IMR-90 (cell line): ENCODE measurements around the gene RSPH3. TPM values are rescaled to one million over a fixed set of nuclear protein-coding genes. Genes with fewer than 3 reads are reported as not detected.

ENCODE experiments used
- ATAC-seq: fragments of 200-7000 bp; cut with Tn5 transposase; 2 replicates; pipeline ENCODE4 v1.9.1; 2020; ENCODE audit warnings: low read depth, mild to moderate bottlenecking, moderate library complexity
- BruUV-seq: library from RNA; stranded (reverse); fragments of 400-500 nt; replicated peaks from 2 replicates; lab custom pipeline; 2021; lab: Mats Ljungman, UMichigan
- CTCF ChIA-PET: fragments of 300-600 bp; formaldehyde crosslinking; extraction: SDS; loops from one replicate; lab custom pipeline; 2021; ENCODE audit warnings: antibody characterized with exemption; lab: Yijun Ruan, JAX
- POLR2A ChIA-PET: fragments of 300-600 bp; sonication (Branson Sonifier 250); formaldehyde crosslinking; loops from one replicate; lab custom pipeline; 2022; ENCODE audit warnings: antibody characterized with exemption; ENCODE audit not compliant: unreplicated experiment; lab: Charles Lee
- DNase-seq: peaks from one replicate; pipeline ENCODE4 v3.0.0; 2013
- H2AFZ ChIP-seq: replicated peaks from 2 replicates; pipeline ENCODE3; 2013; ENCODE audit warnings: low read length, mild to moderate bottlenecking; ENCODE audit not compliant: poor library complexity
- H2AK5ac ChIP-seq: 2 replicates; pipeline ENCODE4 v1.6.1; 2013; ENCODE audit warnings: low read depth, low read length, inconsistent platforms
- H2AK9ac ChIP-seq: replicated peaks from 2 replicates; pipeline ENCODE3; 2013; ENCODE audit warnings: mild to moderate bottlenecking, low read depth, low read length, moderate library complexity; ENCODE audit not compliant: poor library complexity
- H2BK120ac ChIP-seq: 2 replicates; pipeline ENCODE4 v1.6.1; 2013; ENCODE audit warnings: low read depth, low read length, inconsistent platforms
- H2BK15ac ChIP-seq: 3 replicates; pipeline ENCODE4 v1.6.1; 2013; ENCODE audit warnings: low read depth, low read length, inconsistent platforms
- H2BK20ac ChIP-seq: 2 replicates; pipeline ENCODE4 v1.6.1; 2013; ENCODE audit warnings: low read depth, mild to moderate bottlenecking, inconsistent platforms, low read length, moderate library complexity
- H2BK5ac ChIP-seq: 2 replicates; pipeline ENCODE4 v1.6.1; 2013; ENCODE audit warnings: mild to moderate bottlenecking, low read depth, low read length, inconsistent platforms; ENCODE audit not compliant: poor library complexity, severe bottlenecking
- H3K14ac ChIP-seq: replicated peaks from 2 replicates; pipeline ENCODE4 v1.6.1; 2013; ENCODE audit warnings: low read depth, low read length, inconsistent platforms
- H3K18ac ChIP-seq: 2 replicates; pipeline ENCODE4 v1.6.1; 2013; ENCODE audit warnings: low read depth, low read length, control low read depth
- H3K23ac ChIP-seq: 2 replicates; pipeline ENCODE4 v1.6.1; 2013; ENCODE audit warnings: low read depth, low read length, inconsistent platforms
- H3K27ac ChIP-seq: 2 replicates; pipeline ENCODE4 v1.5.1; 2013; ENCODE audit warnings: mild to moderate bottlenecking, control low read depth, low read length; ENCODE audit not compliant: insufficient read depth
- H3K27me3 ChIP-seq: 2 replicates; pipeline ENCODE4 v1.6.1; 2013; ENCODE audit warnings: low read length; ENCODE audit not compliant: control insufficient read depth, insufficient read depth
- H3K36me3 ChIP-seq: 2 replicates; pipeline ENCODE4 v1.6.1; 2013; ENCODE audit warnings: low read length, mixed read lengths; ENCODE audit not compliant: control insufficient read depth, insufficient read depth
- H3K4ac ChIP-seq: 2 replicates; pipeline ENCODE4 v1.6.1; 2013; ENCODE audit warnings: low read depth, low read length, inconsistent platforms
- H3K4me1 ChIP-seq: 2 replicates; pipeline ENCODE4 v1.6.1; 2013; ENCODE audit warnings: low read length, mixed read lengths; ENCODE audit not compliant: control insufficient read depth, insufficient read depth
- H3K4me2 ChIP-seq: 2 replicates; pipeline ENCODE4 v1.6.1; 2013; ENCODE audit warnings: low read depth, mild to moderate bottlenecking, control low read depth, low read length, moderate library complexity
- H3K4me3 ChIP-seq: 2 replicates; pipeline ENCODE4 v1.5.1; 2013; ENCODE audit warnings: low read depth, mild to moderate bottlenecking, control low read depth, low read length, moderate library complexity; ENCODE audit not compliant: insufficient read depth
- H3K56ac ChIP-seq: 2 replicates; pipeline ENCODE4 v1.6.1; 2013; ENCODE audit warnings: low read length, inconsistent platforms; ENCODE audit not compliant: insufficient read depth; ENCODE audit errors: extremely low read depth
- H3K79me1 ChIP-seq, 2 experiments: 2 replicates each; pipeline ENCODE4 v1.6.1; 2013; ENCODE audit warnings: low read length in 2 of 2, inconsistent platforms in 1 of 2, low read depth in 1 of 2
- H3K9ac ChIP-seq: 2 replicates; pipeline ENCODE4 v1.6.1; 2013; ENCODE audit warnings: low read depth, low read length, control low read depth
- H3K9me1 ChIP-seq: 2 replicates; pipeline ENCODE4 v1.6.1; 2013; ENCODE audit warnings: low read length, inconsistent platforms; ENCODE audit not compliant: insufficient read depth
- H3K9me3 ChIP-seq: 2 replicates; pipeline ENCODE4 v1.6.1; 2013; ENCODE audit warnings: low read length; ENCODE audit not compliant: control insufficient read depth, insufficient read depth
- H4K20me1 ChIP-seq: 2 replicates; pipeline ENCODE4 v1.6.1; 2013; ENCODE audit warnings: low read length, inconsistent platforms; ENCODE audit not compliant: insufficient read depth
- H4K5ac ChIP-seq: 2 replicates; pipeline ENCODE4 v1.6.1; 2013; ENCODE audit warnings: mild to moderate bottlenecking, low read depth, low read length, control low read depth
- H4K8ac ChIP-seq, 2 experiments: 2 replicates each; pipeline ENCODE4 v1.6.1; 2013; ENCODE audit warnings: low read depth in 2 of 2, low read length in 2 of 2, control low read depth in 1 of 2, inconsistent platforms in 1 of 2
- H4K91ac ChIP-seq: 2 replicates; pipeline ENCODE4 v1.6.1; 2013; ENCODE audit warnings: low read depth, low read length, inconsistent platforms; ENCODE audit not compliant: insufficient read depth
- BHLHE40 ChIP-seq: fragments of 150-350 bp; IDR thresholded peaks from 2 replicates; pipeline ENCODE4 v1.6.1; 2016; ENCODE audit warnings: mild to moderate bottlenecking, low read depth, low read length
- CHD1 ChIP-seq: IDR thresholded peaks from 2 replicates; pipeline ENCODE4 v1.6.1; 2012; ENCODE audit warnings: low read depth, low read length, improper control_type of control experiment
- FOS ChIP-seq: fragments of 150-350 bp; IDR thresholded peaks from 2 replicates; pipeline ENCODE4 v1.6.1; 2016; ENCODE audit warnings: low read depth, low read length
- MAFK ChIP-seq: IDR thresholded peaks from 2 replicates; pipeline ENCODE4 v1.6.1; 2012; ENCODE audit warnings: low read depth, low read length, improper control_type of control experiment
- MAZ ChIP-seq: IDR thresholded peaks from 2 replicates; pipeline ENCODE4 v1.6.1; 2012; ENCODE audit warnings: low read depth, mild to moderate bottlenecking, low read length, improper control_type of control experiment, moderate library complexity, borderline replicate concordance
- MXI1 ChIP-seq: IDR thresholded peaks from 2 replicates; pipeline ENCODE4 v1.6.1; 2012; ENCODE audit warnings: low read depth, mild to moderate bottlenecking, low read length, moderate library complexity, borderline replicate concordance
- NFE2L2 ChIP-seq: fragments of 150-350 bp; IDR thresholded peaks from 2 replicates; pipeline ENCODE4 v1.6.1; 2016; ENCODE audit warnings: low read depth, mild to moderate bottlenecking, low read length
- POLR2A ChIP-seq: IDR thresholded peaks from 2 replicates; pipeline ENCODE4 v1.6.1; 2012; ENCODE audit warnings: mild to moderate bottlenecking, low read depth, low read length
- RAD21 ChIP-seq: IDR thresholded peaks from 2 replicates; pipeline ENCODE4 v1.6.1; 2012; ENCODE audit warnings: low read length, improper control_type of control experiment
- RFX5 ChIP-seq: IDR thresholded peaks from 2 replicates; pipeline ENCODE4 v1.8.0; 2012; ENCODE audit warnings: low read depth, mild to moderate bottlenecking, low read length, moderate library complexity
- SMC3 ChIP-seq: fragments of 150-350 bp; IDR thresholded peaks from 2 replicates; pipeline ENCODE4 v1.6.1; 2016; ENCODE audit warnings: low read depth, mild to moderate bottlenecking, antibody characterized with exemption, low read length, moderate library complexity
- WGBS, 2 experiments: methylation state at CpG; one replicate each; pipeline versions ENCODE4 v1.1.5 to v1.1.7; 2013; ENCODE audit warnings: missing lambda C conversion rate in 2 of 2; ENCODE audit not compliant: insufficient read length in 1 of 2; ENCODE audit errors: extremely low coverage in 2 of 2; 5-methylcytosine and 5-hydroxymethylcytosine counted together
- dilution Hi-C: fragments of 300-500 bp; cut with HindIII; formaldehyde crosslinking; loops from one replicate; pipeline ENCODE4 v1.14.3; 2018; ENCODE audit warnings: low sequenced_read_pairs; ENCODE audit not compliant: unreplicated experiment
- in situ Hi-C: fragments of 300-500 bp; cut with MboI; formaldehyde crosslinking; loops from 3 replicates; pipeline ENCODE4 v1.14.3; 2019; ENCODE audit warnings: low sequenced_read_pairs, inconsistent platforms, mixed read lengths
- intact Hi-C: fragments of 100-400 bp; cut with micrococcal nuclease; formaldehyde crosslinking; loops from 2 replicates; pipeline ENCODE4 v1.10.0; 2022
- polyA plus RNA-seq, 3 experiments: library from polyadenylated mRNA; depleted of rRNA; stranded (reverse); fragments of >200 nt; gene quantifications; 2 replicates each; pipeline ENCODE4 v1.2.3, GENCODE V29; 2012; ENCODE audit warnings: low replicate concordance in 1 of 3
- total RNA-seq: library from RNA; depleted of rRNA; stranded (reverse); fragments of >200 nt; gene quantifications from 2 replicates; pipeline ENCODE4 v1.2.3, GENCODE V29; 2012
- TF ChIP-seq, protein P1 (sequence below): conservative IDR thresholded peaks from 2 replicates; pipeline ENCODE4 v1.5.1; 2012; ENCODE audit warnings: mild to moderate bottlenecking, low read depth, low read length, improper control_type of control experiment
- TF ChIP-seq, protein P2 (sequence below): fragments of 150-350 bp; IDR thresholded peaks from 2 replicates; pipeline ENCODE4 v1.6.1; 2017; ENCODE audit warnings: mild to moderate bottlenecking, antibody characterized with exemption, low read length, low read depth
- TF ChIP-seq, protein P3 (sequence below): fragments of 150-350 bp; IDR thresholded peaks from 2 replicates; pipeline ENCODE4 v1.6.1; 2016; ENCODE audit warnings: low read depth, mild to moderate bottlenecking, low read length, moderate library complexity, borderline replicate concordance

The RSPH3 gene
- total and polyA plus RNA-seq, 2 of the 4 experiments (the other 2 are of a cell fraction) = 1.7 to 3.0 TPM

DNA sequence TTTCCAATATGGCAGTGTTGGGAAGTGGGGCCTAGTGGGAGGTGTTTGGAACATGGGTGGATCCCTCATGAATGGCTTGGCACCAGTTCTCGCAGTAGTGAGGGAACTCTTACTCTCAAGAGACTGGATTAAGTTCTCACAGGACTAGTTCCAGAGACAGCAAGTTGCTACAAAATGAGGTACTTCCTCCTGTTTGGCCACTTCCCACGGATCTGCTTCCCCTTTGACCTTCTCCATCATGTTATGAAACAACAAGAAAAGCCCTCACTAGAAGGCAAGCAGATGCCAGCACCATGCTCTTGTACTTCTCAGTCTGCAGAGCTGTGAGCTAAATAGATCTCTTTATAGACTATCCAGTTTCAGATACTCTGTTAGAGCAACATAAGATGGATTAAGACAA lies 3.1 kb downstream of the RSPH3 start:
- Histone ChIP-seq H2BK15ac (no peak overlapping the region), H4K91ac (no peak overlapping the region), H2BK5ac (no peak overlapping the region), H3K4me1 (no peaks in the 10 kb centered on the region), H3K18ac (no peak overlapping the region), H3K4me2 (no peak overlapping the region), H3K56ac (no peak overlapping the region), H3K4ac (no peak overlapping the region), H3K36me3 (no peaks in the 10 kb centered on the region), H3K4me3 (no peak overlapping the region), H2BK20ac (no peak overlapping the region), H4K5ac (no peak overlapping the region), H2AFZ (no peak overlapping the region), H3K9me1 (no peaks in the 10 kb centered on the region), H4K20me1 (no peaks in the 10 kb centered on the region), H3K79me1 (peaks cover 2 to 7% of the 10 kb centered on the region in 2 experiments; a peak in 3 of 4 replicates), H3K14ac (no peak overlapping the region), H3K23ac (no peak overlapping the region), H2AK5ac (no peak overlapping the region), H3K27ac (no peak overlapping the region), H4K8ac (no peak overlapping the region), H2AK9ac (no peak overlapping the region), H3K27me3 (no peaks in the 10 kb centered on the region), H2BK120ac (no peak overlapping the region), H3K9me3 (no peaks in the 10 kb centered on the region), H3K9ac (no peak overlapping the region)
- DNase-seq (no peak), ATAC-seq (no peak)
- intact Hi-C loops = no loop called here
- TF ChIP-seq, protein P1, sequence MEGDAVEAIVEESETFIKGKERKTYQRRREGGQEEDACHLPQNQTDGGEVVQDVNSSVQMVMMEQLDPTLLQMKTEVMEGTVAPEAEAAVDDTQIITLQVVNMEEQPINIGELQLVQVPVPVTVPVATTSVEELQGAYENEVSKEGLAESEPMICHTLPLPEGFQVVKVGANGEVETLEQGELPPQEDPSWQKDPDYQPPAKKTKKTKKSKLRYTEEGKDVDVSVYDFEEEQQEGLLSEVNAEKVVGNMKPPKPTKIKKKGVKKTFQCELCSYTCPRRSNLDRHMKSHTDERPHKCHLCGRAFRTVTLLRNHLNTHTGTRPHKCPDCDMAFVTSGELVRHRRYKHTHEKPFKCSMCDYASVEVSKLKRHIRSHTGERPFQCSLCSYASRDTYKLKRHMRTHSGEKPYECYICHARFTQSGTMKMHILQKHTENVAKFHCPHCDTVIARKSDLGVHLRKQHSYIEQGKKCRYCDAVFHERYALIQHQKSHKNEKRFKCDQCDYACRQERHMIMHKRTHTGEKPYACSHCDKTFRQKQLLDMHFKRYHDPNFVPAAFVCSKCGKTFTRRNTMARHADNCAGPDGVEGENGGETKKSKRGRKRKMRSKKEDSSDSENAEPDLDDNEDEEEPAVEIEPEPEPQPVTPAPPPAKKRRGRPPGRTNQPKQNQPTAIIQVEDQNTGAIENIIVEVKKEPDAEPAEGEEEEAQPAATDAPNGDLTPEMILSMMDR = no peak
- TF ChIP-seq BHLHE40 = no peak
- TF ChIP-seq RAD21 = no peak
- TF ChIP-seq MXI1 = no peak
- TF ChIP-seq NFE2L2 = no peak
- TF ChIP-seq MAZ = no peak
- no peak for TF ChIP-seq CHD1
- TF ChIP-seq RFX5 = no peak
- TF ChIP-seq, protein P2, sequence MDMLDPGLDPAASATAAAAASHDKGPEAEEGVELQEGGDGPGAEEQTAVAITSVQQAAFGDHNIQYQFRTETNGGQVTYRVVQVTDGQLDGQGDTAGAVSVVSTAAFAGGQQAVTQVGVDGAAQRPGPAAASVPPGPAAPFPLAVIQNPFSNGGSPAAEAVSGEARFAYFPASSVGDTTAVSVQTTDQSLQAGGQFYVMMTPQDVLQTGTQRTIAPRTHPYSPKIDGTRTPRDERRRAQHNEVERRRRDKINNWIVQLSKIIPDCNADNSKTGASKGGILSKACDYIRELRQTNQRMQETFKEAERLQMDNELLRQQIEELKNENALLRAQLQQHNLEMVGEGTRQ = no peak
- TF ChIP-seq FOS = no peak
- no peak for TF ChIP-seq SMC3
- TF ChIP-seq POLR2A = no peak
- TF ChIP-seq MAFK = no peak
- TF ChIP-seq, protein P3, sequence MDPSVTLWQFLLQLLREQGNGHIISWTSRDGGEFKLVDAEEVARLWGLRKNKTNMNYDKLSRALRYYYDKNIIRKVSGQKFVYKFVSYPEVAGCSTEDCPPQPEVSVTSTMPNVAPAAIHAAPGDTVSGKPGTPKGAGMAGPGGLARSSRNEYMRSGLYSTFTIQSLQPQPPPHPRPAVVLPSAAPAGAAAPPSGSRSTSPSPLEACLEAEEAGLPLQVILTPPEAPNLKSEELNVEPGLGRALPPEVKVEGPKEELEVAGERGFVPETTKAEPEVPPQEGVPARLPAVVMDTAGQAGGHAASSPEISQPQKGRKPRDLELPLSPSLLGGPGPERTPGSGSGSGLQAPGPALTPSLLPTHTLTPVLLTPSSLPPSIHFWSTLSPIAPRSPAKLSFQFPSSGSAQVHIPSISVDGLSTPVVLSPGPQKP = no peak
- no TSS peak for BruUV-seq
- no CpG with 5 or more reads among the region's 2 CpGs for WGBS, 2 experiments
- in situ Hi-C loops = no loop called here
- dilution Hi-C loops = no loop called here
- POLR2A ChIA-PET = no interaction called here
- CTCF ChIA-PET = no interaction called here
